ENCODE data around the gene TMEM217.

- TF ChIP-seq POLR2A (IDR thresholded peaks at IDR 0.05) (no peak), CTCF (IDR thresholded peaks at IDR 0.05) (no peak), POLR2AphosphoS5 (IDR thresholded peaks at IDR 0.05) (no peak)
Observed at GRCh38 chr6:37187321-37188022, 70.5 kb downstream of the TMEM217 start.
